GM19043 (cell line): ENCODE measurements around the gene ZXDB.
A peak's percentile ranks its signal among the peaks of the same experiment; 100 is the strongest.
"Not testable (repeated sequence)": the region's sequence is repeated elsewhere in the genome, so short reads cannot be mapped to it uniquely, and the experiment has no call there.

ENCODE experiments used
- ATAC-seq: cut with Tn5 transposase; IDR thresholded peaks from one replicate; pipeline ENCODE4 v1.9.1; 2021; ENCODE audit warnings: low read depth; ENCODE audit not compliant: unreplicated experiment

ZXDB gene

DNA sequence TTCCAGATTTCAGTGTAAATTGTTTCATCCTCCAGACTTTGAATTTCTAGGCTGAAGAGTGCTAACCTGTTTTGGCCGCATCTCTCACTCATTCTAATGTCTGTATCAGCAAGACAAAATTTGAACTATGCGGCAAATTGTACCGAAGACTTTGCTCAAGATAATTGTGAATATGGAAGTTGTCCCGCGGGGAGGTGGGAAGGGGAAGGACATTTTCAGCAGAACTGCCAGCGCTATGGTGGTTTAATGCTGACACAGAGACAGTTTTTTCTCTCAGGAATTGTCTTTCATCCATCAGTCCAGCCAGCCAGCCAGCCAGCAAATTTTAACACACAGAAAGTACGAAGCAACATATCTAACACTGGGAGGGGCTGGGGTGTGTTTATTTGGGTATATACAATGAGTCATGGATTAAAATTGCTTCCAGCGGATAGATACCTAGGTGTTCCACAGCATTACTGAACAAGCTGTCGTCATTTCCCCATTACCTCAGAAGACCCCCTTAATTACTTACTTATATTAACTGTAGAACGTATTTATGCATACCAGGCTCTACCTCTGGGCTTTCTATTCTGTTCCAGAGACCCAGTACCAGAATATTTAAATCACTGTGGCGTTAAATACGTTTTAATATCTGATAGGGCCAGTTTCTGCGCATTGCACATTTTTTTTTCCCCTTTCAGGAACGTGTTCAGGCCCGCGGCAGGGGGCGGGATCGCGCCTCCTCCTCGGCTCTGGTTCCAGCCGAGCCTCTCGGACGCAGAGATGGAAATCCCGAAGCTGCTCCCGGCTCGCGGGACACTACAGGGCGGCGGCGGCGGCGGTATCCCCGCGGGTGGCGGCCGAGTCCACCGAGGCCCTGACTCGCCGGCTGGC is at the start of gene ZXDB:
ZXDB (plus strand) TSS at position 728 of the 876 bp plus-strand sequence; CDS start at position 766, 38 bp downstream.
- peak; percentile 44 for ATAC-seq

DNA sequence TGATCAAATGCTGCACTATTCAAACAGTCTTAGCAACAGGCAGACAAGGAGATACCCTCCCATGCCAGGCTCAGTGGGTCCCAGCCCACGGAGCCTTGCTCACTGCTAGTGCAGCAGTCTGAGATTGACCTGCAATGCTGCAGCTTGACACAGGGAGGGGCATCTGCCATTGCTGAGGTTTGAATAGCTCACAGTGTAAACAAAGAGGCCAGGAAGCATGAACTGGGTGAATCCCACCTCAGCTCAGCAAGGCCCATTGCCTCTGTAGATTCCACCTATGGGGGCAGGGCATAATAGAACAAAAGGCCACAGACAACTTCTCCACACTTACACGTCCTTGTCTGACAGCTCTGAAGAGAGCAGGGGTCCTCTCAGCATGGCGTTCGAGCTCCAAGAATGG is 26.6 kb upstream of the ZXDB start:
- no peak for ATAC-seq

DNA sequence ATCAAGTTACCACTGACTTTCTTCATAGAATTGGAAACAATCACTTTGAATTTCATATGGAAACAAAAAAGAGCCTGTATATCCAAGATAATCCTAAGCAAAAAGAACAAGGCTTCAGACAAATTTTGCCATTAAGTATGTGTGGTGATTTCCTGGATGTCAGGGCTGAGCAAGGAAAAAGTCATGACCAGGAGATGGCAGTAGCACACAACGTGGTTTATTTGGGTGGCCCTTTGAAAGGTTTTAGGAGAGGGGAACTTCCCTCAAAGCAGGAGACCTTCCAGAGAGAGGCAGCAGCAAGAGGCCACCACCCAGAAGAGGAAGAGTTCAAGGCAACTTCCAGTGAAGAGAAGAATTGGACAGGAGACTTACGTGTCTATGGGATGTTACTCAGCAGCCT is 18.1 kb upstream of the ZXDB start:
- no peak for ATAC-seq

DNA sequence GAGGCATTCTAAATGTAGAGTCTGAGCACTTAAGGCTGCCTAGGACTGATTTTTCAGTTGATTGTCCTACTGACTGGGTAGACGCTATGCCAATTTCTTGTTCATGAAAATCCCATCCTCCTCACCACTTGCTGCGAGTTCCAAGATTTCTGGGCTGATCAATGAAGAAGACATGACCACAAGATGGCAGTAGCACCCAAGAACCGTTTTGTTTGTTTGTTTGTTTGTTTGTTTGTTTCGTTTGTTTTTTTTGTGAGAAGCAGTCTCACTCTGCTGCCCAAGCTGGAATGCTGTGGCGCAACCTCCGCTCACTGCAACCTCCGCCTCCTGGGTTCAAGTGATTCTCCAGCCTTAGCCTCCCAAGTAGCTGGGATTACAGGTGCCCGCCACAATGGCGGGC is 8.9 kb upstream of the ZXDB start:
- not testable (repeated sequence) for ATAC-seq

DNA sequence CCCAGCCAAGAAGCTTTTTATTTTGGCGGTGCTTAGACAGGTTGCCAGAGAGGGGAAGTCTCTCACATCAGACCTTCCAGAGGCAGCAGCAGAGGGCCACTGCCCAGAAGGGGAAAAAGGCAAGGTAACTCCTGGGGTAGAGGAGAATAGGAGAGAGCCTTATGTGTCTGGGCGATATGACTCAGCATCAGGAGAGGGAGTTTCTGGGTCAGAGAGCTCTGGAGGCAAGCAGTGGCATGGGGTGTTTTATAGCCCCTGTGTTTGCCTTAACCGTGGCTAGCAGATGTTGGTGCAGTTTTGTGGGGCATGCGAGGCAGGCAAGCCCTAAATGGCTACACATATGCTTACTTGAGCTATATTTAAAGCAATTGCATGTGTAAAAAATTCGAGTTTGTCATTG is 8.3 kb upstream of the ZXDB start:
- no peak for ATAC-seq

DNA sequence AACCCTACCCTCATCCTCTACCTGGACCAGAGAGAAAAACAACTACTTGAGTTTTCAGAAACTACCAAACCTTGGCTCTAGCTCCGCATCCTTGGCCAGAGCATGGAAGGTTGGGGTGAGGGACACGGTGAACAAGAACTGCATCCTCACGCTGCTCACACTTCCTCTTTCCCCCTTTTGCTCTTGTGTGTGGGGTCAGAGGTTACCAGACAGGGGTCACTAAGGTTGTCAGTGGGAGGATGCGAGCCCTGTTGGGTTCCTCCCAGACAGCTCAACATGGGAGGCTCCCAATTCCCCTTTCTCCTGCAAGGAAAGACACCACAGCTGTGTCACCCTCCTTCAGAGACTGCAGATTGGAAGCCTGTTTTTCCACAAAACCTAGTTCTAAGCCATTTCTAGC is 5.5 kb upstream of the ZXDB start:
- no peak for ATAC-seq

DNA sequence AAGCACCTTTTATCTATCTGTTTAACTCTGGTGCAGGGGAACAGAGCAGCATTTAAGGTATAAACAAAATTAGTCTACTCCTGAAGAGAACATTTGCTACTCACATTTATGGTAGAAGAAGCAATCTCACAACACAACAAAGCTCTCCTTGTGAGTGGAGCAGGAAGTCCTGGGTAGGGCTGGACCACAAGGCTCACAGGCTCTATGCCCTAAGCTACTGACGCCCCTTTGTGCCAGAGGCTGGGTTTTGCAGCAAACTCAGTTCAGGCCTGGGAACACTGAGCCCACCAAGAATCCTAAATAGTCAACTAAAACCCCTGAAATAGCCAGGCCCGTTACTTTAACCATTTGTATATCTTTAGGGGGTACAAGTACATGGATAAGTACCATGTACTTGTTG is 4.7 kb upstream of the ZXDB start:
- ATAC-seq: no peak

DNA sequence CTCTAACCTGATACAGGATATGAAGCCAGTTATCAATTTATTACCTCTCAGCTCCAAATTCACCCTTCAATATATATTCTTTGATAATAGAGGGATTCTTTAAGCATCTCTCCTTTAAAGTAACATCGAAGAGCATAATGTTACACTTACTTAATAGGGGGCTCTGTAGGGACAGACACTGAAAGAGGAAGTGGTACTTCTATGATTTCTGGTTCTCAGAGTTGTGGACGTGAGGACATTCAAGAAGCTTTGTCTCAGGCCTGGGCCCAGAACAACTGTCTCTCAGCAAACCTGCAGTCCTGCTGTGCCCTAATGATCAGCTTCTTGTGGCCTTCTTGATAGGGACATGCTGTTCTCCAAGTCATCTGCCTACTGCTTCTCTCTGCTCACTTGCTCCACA is 4.2 kb upstream of the ZXDB start:
- ATAC-seq: no peak

DNA sequence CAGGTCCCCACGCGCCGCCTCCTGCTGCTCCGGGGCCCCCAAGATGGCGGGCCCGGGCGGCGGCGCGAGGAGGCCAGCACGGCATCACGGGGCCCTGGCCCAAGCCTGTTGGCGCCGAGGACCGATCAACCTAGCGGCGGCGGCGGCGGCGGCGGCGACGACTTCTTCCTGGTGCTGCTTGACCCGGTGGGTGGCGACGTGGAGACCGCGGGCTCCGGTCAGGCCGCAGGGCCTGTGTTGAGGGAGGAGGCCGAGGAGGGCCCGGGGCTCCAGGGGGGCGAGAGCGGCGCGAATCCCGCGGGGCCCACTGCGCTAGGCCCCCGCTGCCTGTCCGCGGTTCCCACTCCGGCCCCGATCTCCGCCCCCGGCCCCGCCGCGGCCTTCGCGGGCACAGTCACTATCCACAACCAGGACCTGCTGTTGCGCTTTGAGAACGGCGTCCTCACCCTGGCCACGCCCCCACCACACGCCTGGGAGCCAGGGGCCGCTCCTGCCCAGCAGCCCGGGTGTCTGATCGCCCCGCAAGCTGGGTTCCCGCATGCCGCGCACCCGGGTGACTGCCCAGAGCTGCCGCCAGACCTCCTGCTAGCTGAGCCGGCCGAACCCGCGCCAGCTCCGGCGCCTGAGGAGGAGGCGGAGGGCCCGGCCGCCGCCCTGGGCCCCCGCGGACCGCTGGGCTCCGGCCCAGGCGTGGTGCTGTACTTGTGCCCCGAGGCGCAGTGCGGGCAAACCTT is 516 bp downstream of the ZXDB start:
- ATAC-seq: peak; percentile 64

DNA sequence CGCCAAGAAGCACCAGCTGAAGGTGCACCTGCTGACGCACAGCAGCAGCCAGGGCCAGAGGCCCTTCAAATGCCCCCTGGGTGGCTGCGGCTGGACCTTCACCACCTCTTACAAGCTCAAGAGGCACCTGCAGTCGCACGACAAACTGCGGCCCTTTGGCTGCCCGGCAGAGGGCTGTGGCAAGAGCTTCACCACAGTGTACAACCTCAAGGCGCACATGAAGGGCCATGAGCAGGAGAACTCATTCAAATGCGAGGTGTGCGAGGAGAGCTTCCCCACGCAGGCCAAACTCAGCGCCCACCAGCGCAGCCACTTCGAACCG is 1.0 kb downstream of the ZXDB start:
- ATAC-seq: peak; percentile 33

DNA sequence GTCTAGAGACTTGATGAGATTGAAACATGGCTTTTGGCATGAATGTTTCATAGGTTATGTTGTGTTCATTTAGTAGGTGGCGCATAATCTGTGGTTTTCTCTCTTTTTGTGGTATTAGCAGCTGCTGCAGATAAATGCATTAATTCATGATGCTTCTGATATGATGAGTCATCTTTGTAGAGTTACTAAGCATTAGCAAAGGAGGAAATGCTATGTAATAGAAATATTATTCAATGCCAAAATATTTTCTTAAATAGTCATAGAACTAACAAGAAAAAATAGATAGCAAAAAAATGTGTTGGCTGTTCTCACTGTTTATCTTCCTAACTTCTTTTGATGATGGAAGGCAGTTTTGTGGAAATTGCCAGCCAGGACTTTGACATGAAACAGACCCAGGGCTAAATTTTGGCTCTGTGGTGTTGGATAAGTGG is 3.6 kb downstream of the ZXDB start:
- no peak for ATAC-seq

DNA sequence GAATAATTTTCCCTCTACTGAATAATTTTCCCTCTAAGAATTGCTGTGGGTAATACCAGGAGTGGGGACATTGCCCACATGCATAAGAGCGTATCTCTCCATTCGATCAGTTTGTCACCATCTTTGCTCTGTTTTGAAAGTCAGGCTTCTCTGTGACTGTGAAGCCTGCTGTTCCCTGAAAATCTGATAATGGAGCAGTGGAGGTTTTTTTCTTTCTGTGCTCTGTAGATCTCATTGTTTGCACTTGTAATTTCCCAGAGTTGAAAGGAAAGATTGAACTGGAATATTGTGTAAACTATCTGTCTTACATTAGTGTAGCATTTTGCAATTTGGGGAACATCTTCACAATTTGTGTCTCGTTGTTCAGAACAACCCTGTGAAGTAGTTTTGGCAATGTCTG is 4.3 kb downstream of the ZXDB start:
- ATAC-seq: no peak

DNA sequence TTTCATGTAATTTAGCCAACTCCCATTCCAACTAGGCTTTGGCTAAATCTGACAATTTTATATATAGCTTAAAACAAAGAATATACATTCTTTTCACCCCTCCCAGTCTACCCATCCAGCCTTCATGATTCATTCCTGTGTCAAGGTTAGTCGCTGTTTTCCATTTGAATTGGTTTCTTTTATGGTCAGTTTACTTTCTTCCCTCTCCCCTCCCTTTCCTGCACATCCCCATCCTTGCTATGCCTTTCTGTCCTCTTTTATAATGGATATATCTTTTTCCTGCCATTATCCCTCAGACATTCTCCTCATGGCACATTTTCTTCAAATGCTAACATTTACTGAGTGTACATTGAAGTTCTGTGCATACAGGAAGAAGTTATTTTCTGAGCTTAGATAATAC is 4.7 kb downstream of the ZXDB start:
- no peak for ATAC-seq

DNA sequence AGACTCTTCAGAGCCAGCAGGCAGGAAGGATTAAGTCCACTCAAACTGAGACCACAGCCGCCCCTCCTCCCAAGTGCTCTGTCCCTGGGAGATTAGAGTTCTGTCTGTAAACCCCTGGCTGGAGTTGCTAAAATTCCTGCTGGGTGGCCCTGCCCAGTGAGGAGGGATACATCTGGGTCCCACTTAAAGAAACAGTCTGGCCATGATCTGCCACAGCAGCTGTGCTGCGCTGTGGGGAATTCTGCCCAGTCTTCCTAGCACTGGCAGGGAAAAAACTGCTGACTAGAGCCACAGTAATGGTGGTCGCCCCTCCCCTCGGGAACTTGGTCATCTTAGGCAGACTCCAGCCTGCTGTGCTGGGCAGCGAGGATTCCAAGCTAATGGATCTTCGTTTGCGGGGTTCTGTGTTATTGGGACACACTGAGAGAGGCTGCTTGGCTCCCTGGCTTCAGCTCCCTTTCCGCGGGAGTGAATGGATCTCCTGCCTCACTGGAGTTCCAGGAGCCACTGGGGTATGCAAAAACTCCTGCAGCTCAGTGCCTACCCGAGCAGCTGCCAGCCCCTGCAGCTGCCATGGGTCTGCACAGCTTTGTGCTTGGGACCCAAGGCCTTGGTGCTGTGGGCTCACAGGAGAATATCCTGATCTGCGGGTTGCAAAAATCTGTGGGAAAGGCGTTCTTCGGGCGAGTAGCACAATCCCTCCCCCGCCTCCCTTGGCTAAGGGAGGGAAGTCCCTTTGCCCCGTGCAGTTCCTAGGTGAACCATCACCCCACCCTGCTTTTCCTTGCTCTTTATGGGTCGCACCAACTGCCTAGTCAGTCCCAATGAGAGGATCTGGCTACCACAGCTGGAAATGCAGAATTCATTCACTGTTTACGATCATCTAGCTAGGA is 15.7 kb downstream of the ZXDB start:
- ATAC-seq: no peak

DNA sequence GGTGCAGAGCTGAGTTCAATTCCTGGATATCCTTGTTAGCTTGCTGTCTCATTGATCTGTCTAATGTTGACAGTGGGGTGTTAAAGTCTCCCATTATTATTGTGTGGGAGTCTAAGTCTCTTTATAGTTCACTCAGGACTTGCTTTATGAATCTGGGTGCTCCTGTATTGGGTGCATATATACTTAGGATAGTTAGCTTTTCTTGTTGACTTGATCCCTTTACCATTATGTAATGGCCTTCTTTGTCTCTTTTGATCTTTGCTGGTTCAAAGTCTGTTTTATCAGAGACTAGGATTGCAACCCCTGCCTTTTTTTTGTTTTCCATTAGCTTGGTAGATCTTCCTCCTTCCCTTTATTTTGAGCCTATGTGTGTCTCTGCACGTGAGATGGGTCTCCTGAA is 21.5 kb downstream of the ZXDB start:
- not testable (repeated sequence) for ATAC-seq

DNA sequence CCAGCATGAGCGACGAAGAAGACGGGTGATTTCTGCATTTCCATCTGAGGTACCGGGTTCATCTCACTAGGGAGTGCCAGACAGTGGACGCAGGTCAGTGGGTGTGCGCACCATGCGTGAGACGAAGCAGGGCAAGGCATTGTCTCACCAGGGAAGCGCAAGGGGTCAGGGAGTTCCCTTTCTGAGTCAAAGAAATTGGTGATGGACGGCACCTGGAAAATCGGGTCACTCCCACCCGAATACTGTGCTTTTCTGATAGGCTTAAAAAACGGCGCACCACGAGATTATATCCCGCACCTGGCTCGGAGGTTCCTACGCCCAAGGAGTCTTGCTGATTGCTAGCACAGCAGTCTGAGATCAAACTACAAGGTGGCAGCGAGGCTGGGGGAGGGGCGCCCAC is 37.6 kb downstream of the ZXDB start:
- not testable (repeated sequence) for ATAC-seq

DNA sequence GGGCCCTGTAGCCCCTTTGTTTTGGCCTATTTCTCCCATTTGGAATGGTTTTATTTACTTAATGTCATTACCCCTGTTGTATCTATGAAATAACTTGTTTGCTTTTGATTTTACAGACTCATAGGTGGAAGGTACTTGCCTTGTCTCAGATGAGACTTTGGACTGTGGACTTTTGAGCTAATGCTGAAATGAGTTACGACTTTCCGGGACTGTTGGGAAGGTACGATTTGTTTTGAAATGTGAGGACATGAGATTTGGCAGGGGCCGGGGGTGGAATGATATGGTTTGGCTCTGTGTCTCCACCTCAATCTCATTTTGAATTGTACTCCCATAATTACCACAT is 48.8 kb downstream of the ZXDB start:
- ATAC-seq: no peak

DNA sequence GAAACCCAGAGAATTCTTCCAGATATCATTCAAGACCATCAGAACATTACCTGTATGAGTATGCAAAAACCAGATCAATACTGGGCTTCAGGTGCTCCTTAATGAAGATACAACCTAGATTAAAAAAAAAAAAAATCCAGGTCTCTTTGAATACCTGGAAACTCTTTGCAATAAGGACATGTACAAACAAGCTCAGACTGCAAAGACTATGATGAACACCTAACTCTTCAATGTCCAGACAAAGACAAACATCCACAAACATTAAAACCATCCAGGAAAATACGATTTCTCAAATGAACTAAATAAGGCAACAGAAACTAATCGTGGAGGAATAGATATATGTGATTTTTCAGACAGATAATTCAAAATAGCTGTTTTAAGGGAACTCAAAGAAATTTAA is 49.5 kb downstream of the ZXDB start:
- ATAC-seq: no peak

DNA sequence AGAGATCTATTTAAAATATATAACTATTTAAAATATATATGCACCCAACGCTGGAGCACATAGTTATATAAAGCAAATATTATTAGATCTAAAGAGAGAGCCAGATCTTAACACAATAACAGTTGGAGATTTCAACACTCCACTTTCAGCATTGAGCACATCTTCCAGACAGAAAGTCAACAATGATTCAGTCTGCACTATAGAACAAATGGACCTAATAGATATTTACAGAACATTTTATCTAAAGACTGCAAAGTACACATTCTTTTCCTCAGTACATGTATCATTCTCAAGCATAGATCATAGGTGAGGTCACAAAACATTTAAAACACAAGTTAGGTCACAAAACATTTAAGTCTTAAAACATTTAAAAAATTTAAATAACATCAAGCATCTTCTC is 51.9 kb downstream of the ZXDB start:
- no peak for ATAC-seq

DNA sequence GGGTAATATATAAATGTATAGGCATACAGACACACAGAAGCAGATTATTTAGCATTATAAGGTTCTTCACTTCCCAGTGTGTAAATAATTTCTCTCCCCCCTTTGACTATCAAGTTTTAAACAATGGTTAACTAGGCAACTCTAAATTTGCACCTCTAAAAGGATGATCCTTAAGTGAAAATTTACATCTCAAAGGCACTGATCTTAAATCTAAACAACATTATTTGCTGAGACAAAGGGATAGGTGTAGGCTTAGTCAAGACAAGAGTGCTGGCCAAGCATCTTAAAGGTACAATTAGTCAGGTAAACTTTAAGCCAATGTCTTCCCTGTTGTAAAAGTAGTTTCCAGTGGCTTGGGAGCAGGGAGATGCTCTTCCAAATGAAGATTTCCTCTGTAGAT is 55.2 kb downstream of the ZXDB start:
- ATAC-seq: no peak
